GM18907 (cell line): ENCODE data around the gene PRG3.
"Not testable (repeated sequence)": the region's sequence is repeated elsewhere in the genome, so short reads cannot be mapped to it uniquely, and the experiment has no call there.

ENCODE experiments used
- ATAC-seq: cut with Tn5 transposase; IDR thresholded peaks from one replicate; pipeline ENCODE4 v1.9.1; 2021; ENCODE audit warnings: mild to moderate bottlenecking, moderate library complexity; ENCODE audit not compliant: unreplicated experiment

PRG3 gene

GRCh38 chr11:57409321-57410100 lies 28.6 kb upstream of the PRG3 start:
- ATAC-seq: no peak

- no peak for ATAC-seq
Observed at GRCh38 chr11:57408771-57409170, 27.8 kb upstream of the PRG3 start.

GRCh38 chr11:57407941-57408475 lies 27.1 kb upstream of the PRG3 start:
- ATAC-seq: no peak

DNA sequence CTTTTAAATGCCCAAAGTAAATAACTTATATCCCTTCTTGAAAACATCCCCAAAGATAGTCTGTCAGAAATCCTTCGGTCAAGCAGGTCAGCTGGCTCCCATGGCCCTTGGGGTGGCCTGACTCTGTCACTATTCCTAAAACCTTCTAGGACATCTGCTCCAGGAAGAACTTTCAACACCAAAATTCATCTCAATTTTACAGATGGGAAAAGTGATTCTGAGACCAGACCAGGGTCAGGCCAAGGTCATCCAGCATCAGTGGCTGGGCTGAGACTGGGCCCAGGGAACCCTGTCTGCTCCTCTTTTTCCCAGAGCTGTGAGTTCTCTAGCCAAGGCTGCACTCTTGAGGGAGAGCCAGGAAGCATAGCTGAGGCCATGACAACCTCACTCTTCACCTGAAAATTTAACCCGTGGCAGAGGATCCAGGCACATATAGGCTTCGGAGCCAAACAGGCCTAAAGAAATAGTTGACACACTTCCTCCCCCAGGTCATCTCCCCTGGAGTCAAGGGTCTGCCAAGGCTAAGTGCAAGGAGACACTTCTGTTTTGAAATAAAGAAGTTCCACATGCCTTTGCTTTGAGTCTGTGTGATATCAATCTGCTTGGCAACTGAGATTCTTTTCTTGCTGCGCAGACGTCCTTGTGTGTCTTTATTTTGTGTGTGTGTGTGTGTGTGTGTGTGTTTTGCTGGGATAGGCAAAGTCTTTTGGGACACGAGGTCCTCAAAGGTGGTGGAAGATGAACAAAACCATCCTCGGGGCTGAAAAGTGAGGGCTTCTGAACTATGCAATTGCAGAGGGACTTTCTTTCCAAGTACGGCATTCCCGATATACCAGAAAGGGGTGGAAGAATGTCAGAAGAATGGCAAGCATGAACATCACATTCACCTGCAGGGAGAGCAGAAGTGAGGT lies 26.3 kb upstream of the PRG3 start:
- no peak for ATAC-seq

DNA sequence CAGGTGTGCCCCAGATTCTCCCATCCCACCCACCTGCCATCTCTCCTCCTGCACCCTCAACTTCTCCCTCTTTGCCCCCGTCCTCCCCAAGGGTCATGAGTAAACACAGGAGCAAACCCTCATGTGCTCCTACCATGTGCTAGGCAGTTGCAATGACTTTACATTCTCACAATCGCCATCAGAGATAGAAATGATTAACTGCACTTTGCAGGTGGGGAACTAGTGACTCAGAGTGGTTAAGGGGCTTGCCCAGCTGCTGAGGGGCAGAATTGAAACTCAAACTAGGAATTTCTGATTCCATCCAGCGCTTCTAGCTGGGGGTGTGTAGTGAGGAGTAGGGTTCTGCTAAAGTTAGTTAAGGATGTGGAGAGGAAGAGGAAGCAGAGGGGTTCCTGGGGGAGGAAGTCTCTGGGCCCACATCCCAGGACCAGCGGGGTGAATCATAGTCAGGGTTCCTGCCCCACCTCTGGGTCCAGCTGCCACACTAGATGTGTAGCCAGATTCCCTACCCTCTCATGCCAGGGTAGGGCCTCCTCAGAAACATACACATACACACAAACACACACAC lies 25.5 kb upstream of the PRG3 start:
- peak; percentile 96 for ATAC-seq

DNA sequence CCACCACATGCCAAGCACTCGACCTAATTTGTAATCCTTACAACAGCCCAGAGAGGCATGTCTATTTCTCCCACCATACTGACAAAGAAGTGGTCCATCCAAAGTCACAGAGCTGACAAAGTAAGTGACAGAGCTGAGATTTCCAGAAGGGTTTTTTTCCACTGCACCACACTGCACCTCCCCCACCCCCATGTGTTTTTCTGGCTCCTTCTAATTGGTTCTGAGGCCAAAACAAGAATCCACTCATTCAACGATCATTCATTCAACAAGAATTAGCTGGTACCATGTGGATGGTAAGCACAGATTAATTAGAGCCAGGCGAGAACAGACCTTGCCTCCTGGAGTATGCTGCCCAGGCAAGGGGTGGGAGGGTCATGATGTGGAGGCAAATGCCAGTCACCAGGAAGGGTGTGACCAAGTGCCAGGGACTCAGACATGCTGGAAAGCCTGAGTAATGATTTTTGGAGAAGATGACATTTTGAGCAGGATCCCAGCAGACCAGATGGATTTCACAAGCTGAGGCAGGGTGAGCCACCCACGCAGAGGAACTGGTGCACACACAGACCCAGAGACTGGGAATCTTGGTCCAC lies 24.4 kb upstream of the PRG3 start:
- no peak for ATAC-seq

DNA sequence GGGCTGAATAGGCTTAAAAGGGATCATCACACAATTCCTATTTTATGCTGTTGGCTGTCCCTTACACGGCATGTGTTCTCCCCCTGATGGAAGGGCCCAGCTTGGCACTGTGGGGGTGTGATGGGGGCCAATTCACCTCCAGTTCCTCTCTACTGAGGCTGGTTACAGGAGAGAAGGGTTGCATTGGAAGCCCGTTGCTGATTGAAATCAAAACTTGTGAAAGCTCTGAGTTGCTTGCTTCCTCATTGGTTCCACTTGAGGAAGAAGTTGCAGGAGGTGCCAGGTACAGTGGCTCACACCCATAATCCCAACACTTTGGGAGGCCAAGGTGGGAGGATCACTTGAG lies 22.8 kb upstream of the PRG3 start:
- ATAC-seq: no peak

DNA sequence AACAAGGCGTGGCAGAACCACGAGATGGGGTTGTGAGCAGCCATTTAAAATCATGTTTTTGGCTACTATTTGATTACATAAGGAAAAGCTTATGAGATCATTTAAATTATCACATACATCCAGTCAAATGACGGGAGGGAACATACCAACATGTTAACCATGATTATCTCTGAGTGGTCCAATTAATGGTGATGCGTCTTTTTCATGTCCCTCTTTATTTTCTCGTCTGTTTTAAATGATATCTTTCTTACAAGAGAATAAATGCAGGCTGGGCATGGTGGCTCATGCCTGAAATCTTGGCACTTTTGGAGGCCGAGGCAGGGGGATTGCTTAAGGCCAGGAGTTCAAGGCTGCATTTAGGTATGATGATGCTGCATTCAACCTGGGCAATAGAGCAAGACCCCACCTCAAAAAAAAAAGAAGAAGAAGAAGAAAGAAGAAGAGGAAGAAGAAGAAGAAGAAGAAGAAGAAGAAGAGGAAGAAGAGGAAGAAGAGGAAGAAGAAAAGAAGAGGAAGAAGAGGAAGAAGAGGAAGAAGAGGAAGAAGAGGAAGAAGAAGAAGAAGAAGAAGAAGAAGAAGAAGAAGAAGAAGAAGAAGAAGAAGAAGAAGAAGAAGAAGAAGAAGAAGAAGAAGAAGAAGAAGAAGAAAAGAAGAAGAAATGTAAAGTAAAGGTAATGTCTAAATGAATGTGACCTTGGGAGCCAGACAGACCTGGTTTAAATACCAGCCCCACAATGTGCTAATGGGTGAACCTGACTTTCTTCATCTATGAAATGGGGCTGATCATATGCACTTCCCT lies 22.3 kb upstream of the PRG3 start:
- not testable (repeated sequence) for ATAC-seq

DNA sequence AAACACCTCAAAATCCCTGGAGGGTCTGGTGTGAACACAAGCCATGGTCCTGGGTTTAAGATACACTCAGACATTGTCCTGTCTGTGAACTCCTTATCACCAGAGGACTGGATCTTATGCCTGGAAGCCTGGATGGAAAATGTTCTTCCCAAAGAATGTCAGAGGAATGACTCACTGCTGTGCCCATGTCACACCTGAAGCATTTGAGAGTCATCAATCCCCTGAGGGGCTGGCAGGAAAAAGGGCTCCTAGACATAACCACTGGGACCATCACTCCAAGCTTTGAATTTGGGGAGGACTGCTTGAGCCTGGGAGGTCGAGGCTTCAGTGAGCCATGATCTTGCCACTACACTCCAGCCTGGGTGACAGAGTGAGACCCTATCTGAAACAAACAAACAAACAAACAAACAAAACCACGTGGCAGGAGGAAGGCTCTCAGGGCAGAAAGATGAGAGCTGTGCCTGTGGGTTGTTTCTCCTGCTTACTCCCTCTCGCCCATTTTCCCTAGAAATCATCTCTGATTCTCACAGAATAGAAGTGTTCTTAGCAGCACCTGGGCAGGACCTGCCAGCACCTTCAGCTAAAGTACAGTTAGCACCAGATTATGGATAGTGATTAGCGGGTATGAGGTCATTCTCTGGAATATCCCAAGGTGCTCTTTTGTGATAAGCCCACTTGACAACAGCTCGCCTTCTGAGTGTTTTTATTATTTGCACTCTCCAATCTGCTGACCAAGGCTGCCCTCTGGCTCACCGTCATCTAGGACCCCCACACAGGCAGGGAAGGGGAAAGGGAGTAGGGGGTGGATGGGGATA lies 21.4 kb upstream of the PRG3 start:
- ATAC-seq: no peak

DNA sequence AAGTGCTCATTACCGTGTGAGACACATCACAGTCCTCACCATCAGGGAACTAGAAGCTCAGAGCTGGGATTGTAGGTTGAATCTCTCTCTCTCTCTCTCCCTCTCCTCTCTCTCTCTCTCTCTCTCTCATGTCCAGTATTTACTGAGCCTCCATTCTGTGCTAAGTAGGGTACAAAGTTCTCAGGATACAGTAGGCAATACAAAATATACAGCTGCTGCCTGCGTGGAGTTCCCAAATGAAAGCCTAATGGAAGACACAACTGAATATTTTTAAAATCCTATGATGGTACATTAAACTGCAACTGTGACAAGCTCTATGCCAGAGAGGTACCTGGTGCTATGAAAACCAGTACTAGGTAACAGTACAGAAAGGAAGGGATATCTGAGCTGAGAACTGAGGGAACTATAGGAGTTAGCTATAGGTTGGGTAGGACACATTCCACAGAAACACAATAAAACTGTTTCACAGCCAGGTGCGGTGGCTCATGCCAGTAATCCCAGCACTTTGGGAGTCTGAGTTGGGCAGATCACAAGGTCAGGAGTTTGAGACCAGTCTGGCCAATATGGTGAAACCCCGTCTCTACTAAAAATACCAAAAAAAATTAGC lies 19.1 kb upstream of the PRG3 start:
- ATAC-seq: no peak

- no peak for ATAC-seq
Observed at GRCh38 chr11:57399221-57399620, 18.3 kb upstream of the PRG3 start.

DNA sequence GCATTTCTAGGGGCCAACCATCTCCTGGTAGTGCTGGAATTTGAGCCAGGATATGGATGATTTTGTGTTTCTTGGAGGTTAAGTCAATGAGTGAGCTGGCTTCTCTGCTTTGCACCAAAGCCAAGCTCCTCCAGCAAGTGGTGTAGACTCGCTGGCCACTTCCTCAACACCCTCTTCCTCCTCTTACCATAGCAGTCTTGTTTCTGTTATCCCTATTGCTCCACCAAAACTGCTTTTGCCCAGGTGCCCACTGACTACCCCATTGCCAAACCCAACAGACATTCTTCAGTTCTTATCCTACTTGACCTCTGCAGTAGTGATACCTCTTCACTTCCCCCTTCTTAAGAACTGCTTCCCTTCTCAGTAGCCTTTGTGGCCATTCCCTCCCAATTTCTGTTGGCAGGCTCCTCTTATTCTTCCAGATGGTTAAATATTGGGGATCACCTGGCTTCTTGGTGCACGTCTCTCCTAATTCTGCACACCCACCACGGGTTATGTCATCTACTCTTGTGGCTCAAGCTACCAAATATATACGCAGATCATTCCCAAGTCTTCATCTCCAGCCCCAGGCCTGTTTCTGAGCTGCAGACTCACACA lies 16.5 kb upstream of the PRG3 start:
- no peak for ATAC-seq

DNA sequence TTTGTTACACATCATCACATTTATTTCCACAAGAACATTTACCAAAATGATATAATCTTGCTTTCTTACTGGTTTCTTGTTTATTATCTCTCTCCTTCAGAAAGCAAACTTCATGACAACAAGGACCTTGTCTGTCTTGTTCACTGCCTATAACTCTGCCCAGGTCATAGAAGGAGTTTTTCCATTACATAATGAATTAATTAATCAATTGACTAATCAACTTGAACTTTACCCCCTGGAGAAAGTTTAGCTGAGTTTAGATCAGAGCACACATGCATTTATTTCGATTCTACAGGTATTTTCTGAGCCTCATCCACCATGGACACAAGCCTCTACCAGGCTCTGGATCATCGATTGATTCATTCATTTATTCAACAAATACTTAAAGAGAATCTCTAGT lies 15.8 kb upstream of the PRG3 start:
- no peak for ATAC-seq

GRCh38 chr11:57395905-57396623 lies 15.1 kb upstream of the PRG3 start:
- ATAC-seq: no peak

- ATAC-seq: no peak
Observed at GRCh38 chr11:57394203-57394965, 13.4 kb upstream of the PRG3 start.

GRCh38 chr11:57392763-57393105 lies 11.8 kb upstream of the PRG3 start:
- no peak for ATAC-seq

- ATAC-seq: no peak
Observed at GRCh38 chr11:57392066-57392762, 11.3 kb upstream of the PRG3 start.
